CD4-positive, alpha-beta T cell (primary cell): ENCODE results near the gene MEGF11. TPM values are rescaled to one million over a fixed set of nuclear protein-coding genes. Genes with fewer than 3 reads are reported as not detected.

ENCODE experiments used
- ATAC-seq: fragments of 200-7000 bp; cut with Tn5 transposase; one replicate; pipeline ENCODE4 v1.10.0; 2022; ENCODE audit warnings: mild to moderate bottlenecking; ENCODE audit not compliant: poor library complexity
- CTCF ChIA-PET: fragments of 350-600 bp; sonication (Branson Sonifier 250); formaldehyde crosslinking; loops from one replicate; lab custom pipeline; 2021; ENCODE audit warnings: antibody characterized with exemption, inconsistent platforms; lab: Charles Lee
- POLR2A ChIA-PET: fragments of 350-600 bp; sonication (Branson Sonifier 250); formaldehyde crosslinking; loops from one replicate; lab custom pipeline; 2021; ENCODE audit warnings: antibody characterized with exemption, inconsistent platforms; lab: Charles Lee
- DNase-seq, 14 experiments: peaks; one replicate each; pipeline ENCODE4 v3.0.0-alpha.2; 2013 to 2020; ENCODE audit warnings: mixed read lengths in 2 of 14
- H3K27ac ChIP-seq, 2 donors: one replicate each; pipeline versions ENCODE4 v1.5.1 to v1.7.0; 2013; ENCODE audit warnings: low read length in 2 of 2, low read depth in 1 of 2, mild to moderate bottlenecking in 1 of 2
- H3K27me3 ChIP-seq, 2 experiments: 1 replicate in 1 of 2; 2 replicates in 1 of 2; pipeline versions ENCODE4 v1.6.1 to v1.7.0; 2013; ENCODE audit warnings: low read length in 2 of 2, control low read depth in 1 of 2, mild to moderate bottlenecking in 1 of 2, moderate library complexity in 1 of 2; ENCODE audit not compliant: insufficient read depth in 2 of 2, control insufficient read depth in 1 of 2
- H3K36me3 ChIP-seq: one replicate; pipeline ENCODE4 v1.6.1; 2013; ENCODE audit warnings: low read length, control low read depth; ENCODE audit not compliant: insufficient read depth
- H3K4me1 ChIP-seq: one replicate; pipeline ENCODE4 v1.6.1; 2013; ENCODE audit warnings: low read length, control low read depth; ENCODE audit not compliant: insufficient read depth
- H3K4me3 ChIP-seq: one replicate; pipeline ENCODE4 v1.5.1; 2013; ENCODE audit warnings: mild to moderate bottlenecking, low read length, moderate library complexity
- H3K9me3 ChIP-seq, 2 experiments: 1 replicate in 1 of 2; 2 replicates in 1 of 2; pipeline versions ENCODE4 v1.6.1 to v1.7.0; 2013; ENCODE audit warnings: low read length in 2 of 2, mild to moderate bottlenecking in 2 of 2, control low read depth in 1 of 2, moderate library complexity in 1 of 2; ENCODE audit not compliant: control insufficient read depth in 1 of 2, insufficient read depth in 1 of 2
- H3K27ac Mint-ChIP-seq: one replicate; pipeline ENCODE4 v1.8.0; 2020; ENCODE audit warnings: mixed read lengths
- H3K27me3 Mint-ChIP-seq: one replicate; pipeline ENCODE4 v1.8.0; 2021; ENCODE audit warnings: mixed read lengths
- H3K36me3 Mint-ChIP-seq: one replicate; pipeline ENCODE4 v1.8.0; 2021; ENCODE audit warnings: low read depth, mixed read lengths
- H3K4me1 Mint-ChIP-seq: one replicate; pipeline ENCODE4 v1.8.0; 2021; ENCODE audit warnings: low read depth, mixed read lengths
- H3K4me3 Mint-ChIP-seq: one replicate; pipeline ENCODE4 v1.8.0; 2020; ENCODE audit warnings: mild to moderate bottlenecking, mixed read lengths
- H3K9me3 Mint-ChIP-seq: one replicate; pipeline ENCODE4 v1.8.0; 2020; ENCODE audit warnings: mixed read lengths
- intact Hi-C, 2 experiments: fragments of 100-400 bp; cut with DNase I in 1 of 2; cut with micrococcal nuclease in 1 of 2; formaldehyde crosslinking; loops; one replicate each; pipeline versions ENCODE4 v1.15.1 to v1.9.0; 2023 to 2025; cut with DNase I, micrococcal nuclease
- total RNA-seq, 174 experiments: library from RNA in 2 of 174; stranded (reverse) in 2 of 174; gene quantifications; one replicate each; pipeline ENCODE4 v1.2.3 and lab custom pipeline; 2021 to 2026
- TF ChIP-seq, protein P1 (sequence below): fragments of 200-600 bp; IDR thresholded peaks from one replicate; pipeline ENCODE4 v1.8.0; 2022; ENCODE audit warnings: antibody characterized with exemption, mild to moderate bottlenecking

The MEGF11 gene
- total RNA-seq, 2 experiments from 2014 or later = not detected

DNA sequence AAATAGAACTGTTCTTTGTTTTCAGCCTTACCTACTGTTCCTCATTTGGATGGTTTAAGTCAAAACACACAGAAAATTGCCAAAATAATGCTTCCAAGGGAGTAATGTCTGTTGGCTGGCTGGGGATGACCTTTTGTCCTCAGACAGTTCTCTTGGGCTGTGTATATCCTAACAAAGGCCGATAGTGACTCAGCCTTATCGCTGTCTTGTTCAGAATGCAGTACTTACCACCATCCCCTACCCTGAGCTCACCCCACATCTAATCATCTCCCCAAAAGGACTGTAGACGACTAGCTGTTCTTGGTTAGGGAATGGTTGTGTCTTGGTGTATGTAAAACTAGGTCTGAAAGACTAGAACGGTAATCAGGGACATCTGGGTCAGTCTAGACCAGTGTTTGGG is 349.2 kb downstream of the MEGF11 start:
- Mint-ChIP-seq H3K4me3 (no peak overlapping the region), H3K27ac (no peak overlapping the region), H3K9me3 (no peaks in the 10 kb centered on the region), H3K36me3 (peaks cover 74% of the 10 kb centered on the region), H3K4me1 (peaks cover 5% of the 10 kb centered on the region), H3K27me3 (no peaks in the 10 kb centered on the region)
- H3K9me3 ChIP-seq = no peaks in the 10 kb centered on the region
- no peak for ATAC-seq
- TF ChIP-seq, protein P1, sequence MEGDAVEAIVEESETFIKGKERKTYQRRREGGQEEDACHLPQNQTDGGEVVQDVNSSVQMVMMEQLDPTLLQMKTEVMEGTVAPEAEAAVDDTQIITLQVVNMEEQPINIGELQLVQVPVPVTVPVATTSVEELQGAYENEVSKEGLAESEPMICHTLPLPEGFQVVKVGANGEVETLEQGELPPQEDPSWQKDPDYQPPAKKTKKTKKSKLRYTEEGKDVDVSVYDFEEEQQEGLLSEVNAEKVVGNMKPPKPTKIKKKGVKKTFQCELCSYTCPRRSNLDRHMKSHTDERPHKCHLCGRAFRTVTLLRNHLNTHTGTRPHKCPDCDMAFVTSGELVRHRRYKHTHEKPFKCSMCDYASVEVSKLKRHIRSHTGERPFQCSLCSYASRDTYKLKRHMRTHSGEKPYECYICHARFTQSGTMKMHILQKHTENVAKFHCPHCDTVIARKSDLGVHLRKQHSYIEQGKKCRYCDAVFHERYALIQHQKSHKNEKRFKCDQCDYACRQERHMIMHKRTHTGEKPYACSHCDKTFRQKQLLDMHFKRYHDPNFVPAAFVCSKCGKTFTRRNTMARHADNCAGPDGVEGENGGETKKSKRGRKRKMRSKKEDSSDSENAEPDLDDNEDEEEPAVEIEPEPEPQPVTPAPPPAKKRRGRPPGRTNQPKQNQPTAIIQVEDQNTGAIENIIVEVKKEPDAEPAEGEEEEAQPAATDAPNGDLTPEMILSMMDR = no peak
- no peak overlapping the region for H3K4me3 ChIP-seq
- H3K36me3 ChIP-seq = peaks cover 41% of the 10 kb centered on the region
- H3K4me1 ChIP-seq = no peaks in the 10 kb centered on the region
- intact Hi-C loops = no loop called here
- DNase-seq = no peak
- no peak overlapping the region for H3K27ac ChIP-seq
- ChIA-PET POLR2A (no interaction called here), CTCF (no interaction called here)
- H3K27me3 ChIP-seq = no peaks in the 10 kb centered on the region

- Histone ChIP-seq H3K9me3 (no peaks in the 10 kb centered on the region), H3K27ac (no peak overlapping the region), H3K27me3 (no peaks in the 10 kb centered on the region), H3K4me3 (no peak overlapping the region), H3K36me3 (peaks cover 46% of the 10 kb centered on the region), H3K4me1 (no peaks in the 10 kb centered on the region)
- H3K27me3 Mint-ChIP-seq = no peaks in the 10 kb centered on the region
- TF ChIP-seq, protein P1 = no peak
- H3K4me3 Mint-ChIP-seq = no peak overlapping the region
- intact Hi-C loops = no loop called here
- no peak for DNase-seq
- ATAC-seq = no peak
- CTCF ChIA-PET = no interaction called here
- POLR2A ChIA-PET = no interaction called here
- H3K4me1 Mint-ChIP-seq = peaks cover 5% of the 10 kb centered on the region
- no peaks in the 10 kb centered on the region for H3K9me3 Mint-ChIP-seq
- no peak overlapping the region for H3K27ac Mint-ChIP-seq
- H3K36me3 Mint-ChIP-seq = peaks cover 77% of the 10 kb centered on the region
These were observed 350.1 kb downstream of the MEGF11 start for GRCh38 chr15:65903296-65904073.

DNA sequence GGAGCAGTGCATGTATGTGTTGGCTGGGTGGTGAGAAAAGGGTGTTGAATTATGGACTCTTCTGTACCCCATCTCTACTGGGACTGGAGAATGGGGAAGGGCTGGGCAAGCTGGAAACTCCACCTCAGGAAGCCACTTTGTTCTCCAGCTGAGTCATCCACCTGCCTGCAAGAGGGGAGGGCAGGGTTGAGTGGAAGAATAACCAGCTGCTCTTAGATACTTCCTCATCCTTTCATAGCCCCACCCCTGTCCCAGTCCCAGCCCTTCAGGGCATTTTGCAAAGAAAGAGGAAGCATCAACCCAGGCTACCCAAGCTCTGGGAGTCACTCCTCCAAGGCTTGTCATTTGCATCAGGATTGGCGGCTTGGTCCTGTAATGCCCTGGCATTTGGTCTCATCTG is 351.2 kb downstream of the MEGF11 start:
- Mint-ChIP-seq H3K4me1 (peaks cover 5% of the 10 kb centered on the region), H3K4me3 (no peak overlapping the region), H3K36me3 (peaks cover 86% of the 10 kb centered on the region), H3K9me3 (no peaks in the 10 kb centered on the region), H3K27ac (no peak overlapping the region), H3K27me3 (no peaks in the 10 kb centered on the region)
- peak; percentile 21 for ATAC-seq
- no peak overlapping the region for H3K27ac ChIP-seq
- intact Hi-C loops = no loop called here
- CTCF ChIA-PET = no interaction called here
- H3K9me3 ChIP-seq = no peaks in the 10 kb centered on the region
- no peaks in the 10 kb centered on the region for H3K4me1 ChIP-seq
- H3K36me3 ChIP-seq = peaks cover 42% of the 10 kb centered on the region
- no peak overlapping the region for H3K4me3 ChIP-seq
- POLR2A ChIA-PET = interaction anchor here (1.2 kb wide), 1 partner anchor 33 kb away, joined by 3 read pairs; the partner anchor contains the start of gene RAB11A
- DNase-seq = peak in 4 of 14 experiments; percentile 16 to 77 (median 44)
- H3K27me3 ChIP-seq = no peaks in the 10 kb centered on the region
- TF ChIP-seq, protein P1 = no peak
